NCI-H128 (cell line): ENCODE data around the gene CNPY1.

ENCODE experiments used
- DNase-seq: peaks from one replicate; lab custom pipeline; 2025; ENCODE audit not compliant: unreplicated experiment; lab: John Stamatoyannopoulos, UW

CNPY1 gene

DNA sequence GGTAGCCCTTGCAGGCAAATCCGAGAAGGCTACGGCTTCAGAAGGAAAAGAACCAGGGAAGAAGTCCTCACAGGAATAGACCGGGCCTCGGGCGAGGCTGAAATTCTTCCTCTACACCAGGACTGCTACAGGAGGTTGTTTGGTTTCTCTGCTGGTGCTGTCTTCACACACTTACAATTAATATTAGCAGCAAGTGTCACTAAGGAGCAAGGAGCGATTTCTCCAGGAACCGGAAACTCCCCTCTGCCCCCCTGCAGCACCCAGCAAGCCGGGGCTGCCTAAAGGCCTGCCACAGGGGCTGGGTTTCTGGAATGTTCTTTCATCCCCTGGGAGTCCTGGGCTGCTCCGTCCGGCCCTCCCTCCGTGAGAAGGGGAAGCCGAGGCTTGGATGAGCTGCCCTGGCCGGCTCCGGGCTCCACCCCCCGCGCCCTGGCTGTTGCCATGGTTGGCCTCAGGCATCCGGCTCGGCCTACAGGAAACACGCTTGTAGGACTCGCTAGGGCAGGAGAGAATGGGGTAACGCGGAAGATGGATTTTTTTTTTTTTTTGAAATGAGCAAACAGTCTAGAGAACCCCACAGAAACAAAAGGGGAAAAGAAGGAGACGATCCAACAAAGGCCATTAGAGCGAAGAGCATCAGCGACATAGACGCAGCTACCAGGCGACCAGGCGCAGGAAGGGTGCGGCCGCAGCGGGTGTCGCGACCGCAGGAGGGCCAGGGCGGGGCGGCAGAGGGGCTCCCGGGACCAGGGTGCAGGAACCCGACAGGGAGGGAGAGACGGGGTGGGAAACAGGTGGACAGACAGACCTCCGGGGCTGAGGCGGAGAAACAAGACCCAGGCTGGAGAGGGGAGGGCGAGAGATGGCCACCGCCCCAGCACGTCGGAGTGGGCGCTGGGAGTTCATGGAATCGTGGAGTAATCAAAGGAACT is 55.4 kb downstream of the CNPY1 start:
- no peak for DNase-seq

DNA sequence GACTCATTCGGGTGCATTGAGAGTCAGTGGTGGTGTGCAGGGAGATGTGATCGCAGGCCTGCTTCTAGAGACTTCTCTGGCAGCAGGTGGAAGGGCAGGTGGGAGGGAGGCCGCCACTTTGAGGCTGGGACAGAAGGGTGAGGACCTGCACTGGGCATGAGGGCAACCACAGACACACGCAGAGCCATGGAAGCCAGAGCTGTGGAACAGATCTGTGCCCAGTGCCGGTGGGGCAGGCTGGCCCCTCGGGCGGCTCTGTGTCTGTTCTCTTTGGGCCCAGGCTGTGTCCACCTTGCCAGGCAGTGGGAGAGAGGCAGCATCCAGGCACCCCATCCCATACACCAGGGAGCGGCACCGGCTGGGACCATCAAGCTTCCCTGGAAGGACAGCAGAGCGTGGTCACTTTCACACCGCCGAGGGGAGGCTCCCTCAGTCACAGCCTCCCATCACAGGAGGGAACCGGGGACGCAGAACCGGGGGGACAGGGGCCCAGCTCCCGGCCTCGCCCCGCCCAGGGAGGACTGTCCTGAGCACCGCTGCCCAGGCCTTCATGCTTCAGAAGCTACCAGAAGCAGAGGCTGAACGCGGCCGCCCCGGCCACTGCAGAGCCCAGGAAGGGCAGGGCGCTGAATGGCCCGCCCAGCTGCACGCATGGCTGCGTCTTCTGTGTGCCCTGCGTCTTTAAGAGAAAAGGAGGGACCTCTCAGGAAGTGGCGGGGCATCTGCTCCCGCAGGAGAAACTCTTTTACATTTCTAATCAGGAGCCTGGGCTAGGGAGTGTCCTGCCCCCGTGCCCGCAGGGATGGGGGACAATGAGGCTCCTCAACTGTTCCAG is 56.3 kb downstream of the CNPY1 start:
- no peak for DNase-seq

GRCh38 chr7:155489158-155489840 is 57.1 kb downstream of the CNPY1 start:
- DNase-seq, result no peak

GRCh38 chr7:155488483-155489127 is 57.8 kb downstream of the CNPY1 start:
- no peak for DNase-seq

DNA sequence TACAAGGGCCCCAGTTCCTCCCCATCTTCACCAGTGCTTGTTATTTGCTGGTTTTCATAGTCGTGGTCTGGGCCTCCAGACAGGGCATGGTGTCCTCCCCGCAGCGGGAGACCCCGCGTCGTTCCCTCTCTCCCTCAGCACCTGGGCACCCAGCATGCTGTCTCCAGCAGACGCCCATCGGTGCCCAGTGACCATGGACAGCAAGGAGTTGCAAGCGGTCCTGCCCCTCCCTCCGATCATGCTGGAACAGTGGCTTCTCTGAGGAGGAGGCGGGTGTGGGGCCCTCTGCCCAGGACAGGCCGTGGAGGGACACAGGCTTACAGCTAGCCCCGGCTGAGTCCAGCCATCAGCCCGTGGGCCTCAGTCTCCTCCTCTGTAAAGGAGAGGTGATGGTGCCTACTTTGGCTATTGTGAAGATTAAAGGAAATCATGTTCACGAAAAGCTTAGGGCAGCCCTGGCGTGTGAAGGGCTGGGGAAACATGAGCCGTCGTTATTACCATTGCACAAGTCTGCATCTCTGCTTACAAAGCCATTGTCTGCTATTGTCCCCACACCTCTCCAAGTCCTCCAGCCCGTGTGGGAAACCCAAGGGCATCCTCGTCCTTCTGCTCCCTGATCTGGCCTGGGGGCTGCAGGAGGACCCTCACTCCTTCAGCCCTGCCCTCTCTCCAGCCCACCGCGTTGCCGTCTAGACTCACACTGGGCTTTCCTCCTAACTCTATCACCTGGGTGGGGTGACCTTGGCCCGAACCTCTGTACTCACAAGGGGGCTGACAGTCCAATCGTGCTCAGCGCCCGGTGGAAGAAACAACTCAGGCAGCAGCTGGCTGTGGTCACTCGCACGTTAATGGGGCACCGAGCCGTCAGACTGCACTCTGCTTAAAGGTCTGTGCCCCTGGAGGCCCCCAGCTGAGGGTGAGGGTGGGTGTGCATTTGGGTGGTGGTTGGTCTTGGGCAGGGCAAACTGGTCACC is 58.6 kb downstream of the CNPY1 start:
- DNase-seq, result no peak

- no peak for DNase-seq
These were observed 59.4 kb downstream of the CNPY1 start for GRCh38 chr7:155486783-155487508.

DNA sequence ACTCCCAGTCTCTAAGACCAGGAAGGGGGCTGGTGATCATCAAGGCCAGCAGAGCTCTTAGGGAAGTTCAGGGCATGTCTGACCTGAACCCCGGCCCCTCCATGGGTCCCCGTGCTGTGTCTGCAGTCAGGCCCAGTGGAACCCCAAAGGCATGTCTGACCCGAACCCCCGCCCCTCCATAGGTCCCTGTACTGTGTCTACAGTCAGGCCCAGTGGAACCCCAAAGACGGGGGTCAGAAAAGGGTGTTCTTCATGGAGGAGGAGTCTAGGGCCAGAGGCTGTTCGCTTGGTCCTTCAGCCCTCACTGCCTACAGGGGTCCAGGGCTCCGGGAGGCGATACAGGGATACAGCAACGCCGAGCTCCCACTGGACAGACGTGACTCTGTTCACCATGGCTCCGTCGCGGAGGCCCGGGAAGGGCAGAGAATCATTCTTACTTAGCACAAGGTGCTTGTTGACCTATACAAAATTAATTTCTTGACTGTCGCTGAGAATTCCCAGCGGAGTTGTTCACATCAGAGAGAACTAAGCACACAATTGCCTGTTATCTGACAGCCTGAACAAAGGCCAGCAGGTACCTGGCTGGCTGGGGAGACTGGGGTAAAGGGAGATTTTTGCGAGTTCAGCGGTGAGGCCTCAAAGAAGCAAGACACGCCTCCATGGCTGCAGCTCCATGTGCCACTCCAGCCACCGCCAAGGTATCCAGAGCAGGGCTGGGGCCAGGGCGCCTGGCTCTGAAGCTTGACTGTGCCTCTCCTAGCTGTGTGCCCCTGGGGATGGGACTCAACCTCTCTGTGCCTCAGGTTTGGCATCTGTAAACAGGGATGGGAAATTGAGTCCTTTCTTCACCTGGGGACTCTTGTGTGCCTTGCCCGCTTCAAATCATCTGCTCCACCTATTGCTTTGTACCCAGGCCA is 61.6 kb downstream of the CNPY1 start:
- DNase-seq, result no peak

- no peak for DNase-seq
These were observed 62.5 kb downstream of the CNPY1 start for GRCh38 chr7:155483868-155484325.

DNA sequence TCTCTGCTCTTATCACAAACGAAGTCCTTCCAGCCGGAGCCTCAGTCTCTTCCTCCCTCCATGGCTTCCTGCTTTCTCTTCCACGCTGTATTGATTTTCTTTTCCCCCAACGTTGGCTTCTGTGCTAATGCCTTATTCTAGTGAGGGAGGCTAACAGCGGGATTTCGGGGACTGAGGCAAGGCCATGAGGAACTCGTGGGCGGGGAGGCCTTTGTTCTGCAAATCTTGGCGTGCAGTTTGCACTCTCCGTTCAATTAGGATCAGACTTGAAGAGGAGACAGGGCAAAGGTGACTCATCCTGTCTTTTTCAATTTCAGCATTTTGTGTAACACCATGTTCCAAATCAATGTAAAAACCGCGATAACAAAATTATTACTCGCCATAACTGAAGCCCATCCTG is 63.1 kb downstream of the CNPY1 start:
- no peak for DNase-seq

DNA sequence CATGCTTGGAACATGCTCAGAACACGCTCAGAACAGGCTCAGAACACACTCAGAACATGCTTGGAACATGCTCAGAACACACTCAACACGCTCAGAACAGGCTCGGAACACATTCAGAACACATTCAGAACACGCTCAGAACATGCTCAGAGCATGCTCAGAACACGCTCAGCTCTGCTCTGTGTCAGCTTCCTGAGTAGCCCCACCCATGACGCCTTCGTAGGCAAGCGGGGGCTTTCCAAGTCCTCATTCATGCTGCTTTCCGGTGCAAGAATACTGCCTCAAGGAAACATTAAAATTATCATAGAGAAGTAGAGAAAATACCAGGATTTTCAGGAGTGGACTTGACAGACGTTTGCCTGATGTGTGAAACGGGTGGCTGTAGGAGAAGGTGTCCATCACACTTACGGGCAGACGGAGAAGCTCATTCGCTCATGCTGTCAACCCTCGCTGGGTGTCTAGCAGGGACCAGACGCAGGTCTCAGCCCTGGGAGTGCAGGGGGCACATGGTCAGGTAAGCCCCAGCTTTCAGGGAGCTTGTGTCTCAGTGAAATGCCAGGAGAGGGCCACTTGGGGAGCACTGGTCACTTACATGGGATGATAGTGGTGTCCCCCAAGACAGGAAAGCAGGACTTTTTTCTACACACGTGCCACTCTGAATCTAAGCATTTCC is 63.7 kb downstream of the CNPY1 start:
- no peak for DNase-seq

- DNase-seq, result no peak
These were observed 64.6 kb downstream of the CNPY1 start for GRCh38 chr7:155481764-155482163.

- DNase-seq, result no peak
These were observed 68.9 kb downstream of the CNPY1 start for GRCh38 chr7:155477476-155477875.

DNA sequence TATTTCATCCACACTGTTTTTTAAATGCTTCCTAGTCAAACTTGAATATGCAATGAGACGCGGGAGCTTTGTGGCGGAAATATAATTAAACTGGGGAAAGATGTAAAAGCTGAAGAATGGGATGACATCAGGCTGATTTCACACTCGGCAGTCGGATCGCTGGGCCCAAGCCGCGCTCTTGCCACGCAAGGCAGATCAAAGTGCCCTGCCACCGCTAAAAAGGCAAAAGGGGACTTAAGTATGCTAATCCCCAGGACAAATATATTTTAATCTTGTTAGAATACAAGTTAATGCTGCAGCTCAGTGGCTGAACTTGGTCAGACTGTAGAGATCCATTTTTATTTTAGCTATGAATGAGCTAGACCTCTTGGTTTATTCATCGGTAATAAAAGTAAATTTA is 74.6 kb downstream of the CNPY1 start:
- DNase-seq, result no peak

DNA sequence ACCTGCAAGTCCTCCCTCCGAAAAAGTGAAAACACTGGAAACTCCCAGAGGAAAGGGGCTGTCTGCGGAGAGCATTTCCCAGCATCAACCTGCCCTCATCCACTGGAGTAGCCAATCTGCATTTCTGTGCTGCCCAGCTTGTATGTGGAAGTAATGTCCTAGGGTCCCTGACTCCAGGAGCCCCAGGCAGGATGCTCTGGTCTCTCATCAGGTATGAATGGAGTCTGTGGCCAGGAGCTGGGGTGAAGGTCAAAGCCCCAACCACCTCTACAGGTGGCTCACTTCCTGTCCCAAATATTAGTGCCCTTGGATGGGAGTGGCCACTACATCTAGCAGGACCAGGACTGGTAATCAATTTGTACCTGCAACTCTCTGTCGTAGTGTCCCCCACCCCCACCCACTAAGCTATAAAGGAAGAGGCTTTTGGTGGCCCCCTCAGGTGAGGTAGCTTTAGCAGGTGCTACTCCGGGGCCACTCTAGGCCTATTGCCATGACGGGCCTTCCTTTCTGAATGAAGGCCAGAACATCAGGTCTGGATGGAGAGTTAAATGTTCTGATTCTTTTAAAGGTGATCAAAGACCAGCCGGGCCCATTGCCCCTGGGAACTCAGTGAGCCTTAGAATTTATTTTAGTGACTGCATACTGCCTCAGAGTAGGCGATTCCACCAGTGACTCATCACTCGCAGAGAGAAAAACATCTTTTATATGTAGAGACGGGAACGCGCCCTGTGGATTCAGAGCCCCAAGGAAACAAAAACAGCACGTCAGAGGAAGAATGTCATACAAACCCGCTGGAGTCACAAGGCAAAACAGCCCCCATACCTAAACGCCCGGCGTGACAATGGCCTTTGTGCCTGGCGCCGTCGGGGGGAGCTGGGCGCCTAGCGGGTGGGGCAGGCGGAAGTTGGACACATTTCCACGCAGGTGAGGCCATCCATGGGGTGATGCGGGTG is 75.4 kb downstream of the CNPY1 start:
- no peak for DNase-seq

DNA sequence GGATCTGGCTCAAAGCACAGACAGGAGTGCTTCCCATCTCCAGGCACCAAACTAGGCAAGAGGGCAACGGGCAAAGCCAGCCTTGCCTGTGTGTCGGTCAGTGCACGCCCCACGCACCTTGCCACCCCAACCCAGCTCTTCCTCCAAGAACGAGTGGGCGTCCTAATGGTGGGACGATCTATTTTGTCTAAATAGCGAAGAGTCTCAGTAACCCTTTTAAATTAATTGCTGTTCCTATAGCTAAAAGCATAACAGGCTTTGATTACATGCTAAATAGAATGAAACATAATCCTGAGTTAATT is 76.2 kb downstream of the CNPY1 start:
- no peak for DNase-seq
